Measurements from ENCODE around the gene TIMM17A.

TIMM17A gene

DNA sequence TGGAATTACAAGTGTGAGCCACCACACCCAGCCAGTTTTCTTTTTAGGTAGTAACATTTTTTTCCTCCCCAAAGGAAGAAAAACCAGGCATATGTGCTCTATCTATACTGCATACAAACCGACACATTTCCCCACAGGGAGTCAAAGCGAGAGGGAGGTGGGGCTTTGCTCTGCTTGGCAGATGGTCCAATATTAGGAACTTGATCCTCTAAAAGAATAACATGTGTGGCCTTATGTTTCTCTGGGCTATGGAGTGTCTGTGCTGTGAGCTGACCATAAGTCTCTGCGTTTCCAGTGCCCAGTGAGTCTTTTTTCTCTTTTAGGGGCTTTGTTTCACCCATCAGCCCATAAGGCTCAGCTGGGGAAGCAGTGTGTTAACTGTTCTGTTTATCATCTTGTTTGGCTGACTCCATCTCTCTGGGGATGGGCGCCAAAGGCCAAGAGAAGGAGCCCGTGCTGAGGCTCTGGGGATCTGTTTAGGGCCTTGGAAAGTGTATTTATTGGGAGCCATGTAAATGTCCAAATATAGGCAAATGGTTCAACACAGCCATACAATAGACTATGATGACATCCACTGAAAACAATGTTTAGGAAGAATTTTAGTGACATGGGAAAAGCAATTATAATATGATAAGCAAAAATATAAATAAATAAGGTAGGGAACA is 29.2 kb upstream of the TIMM17A start:
- ChIA-PET POLR2A (ENCODE audit: low non-redundant PET) (no interaction called here), CTCF (interaction anchor here (0.7 to 1.0 kb wide), 2 partner anchors 24 to 30 kb away, joined by 3 read pairs; no protein-coding TSS in a partner anchor)
- TF ChIP-seq, protein P1, sequence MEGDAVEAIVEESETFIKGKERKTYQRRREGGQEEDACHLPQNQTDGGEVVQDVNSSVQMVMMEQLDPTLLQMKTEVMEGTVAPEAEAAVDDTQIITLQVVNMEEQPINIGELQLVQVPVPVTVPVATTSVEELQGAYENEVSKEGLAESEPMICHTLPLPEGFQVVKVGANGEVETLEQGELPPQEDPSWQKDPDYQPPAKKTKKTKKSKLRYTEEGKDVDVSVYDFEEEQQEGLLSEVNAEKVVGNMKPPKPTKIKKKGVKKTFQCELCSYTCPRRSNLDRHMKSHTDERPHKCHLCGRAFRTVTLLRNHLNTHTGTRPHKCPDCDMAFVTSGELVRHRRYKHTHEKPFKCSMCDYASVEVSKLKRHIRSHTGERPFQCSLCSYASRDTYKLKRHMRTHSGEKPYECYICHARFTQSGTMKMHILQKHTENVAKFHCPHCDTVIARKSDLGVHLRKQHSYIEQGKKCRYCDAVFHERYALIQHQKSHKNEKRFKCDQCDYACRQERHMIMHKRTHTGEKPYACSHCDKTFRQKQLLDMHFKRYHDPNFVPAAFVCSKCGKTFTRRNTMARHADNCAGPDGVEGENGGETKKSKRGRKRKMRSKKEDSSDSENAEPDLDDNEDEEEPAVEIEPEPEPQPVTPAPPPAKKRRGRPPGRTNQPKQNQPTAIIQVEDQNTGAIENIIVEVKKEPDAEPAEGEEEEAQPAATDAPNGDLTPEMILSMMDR (conservative IDR thresholded peaks at IDR 0.05; ENCODE audit: low read depth): no peak
- no peak for DNase-seq (ENCODE audit: low spot score)
- no peak overlapping the region for H3K27ac ChIP-seq

DNA sequence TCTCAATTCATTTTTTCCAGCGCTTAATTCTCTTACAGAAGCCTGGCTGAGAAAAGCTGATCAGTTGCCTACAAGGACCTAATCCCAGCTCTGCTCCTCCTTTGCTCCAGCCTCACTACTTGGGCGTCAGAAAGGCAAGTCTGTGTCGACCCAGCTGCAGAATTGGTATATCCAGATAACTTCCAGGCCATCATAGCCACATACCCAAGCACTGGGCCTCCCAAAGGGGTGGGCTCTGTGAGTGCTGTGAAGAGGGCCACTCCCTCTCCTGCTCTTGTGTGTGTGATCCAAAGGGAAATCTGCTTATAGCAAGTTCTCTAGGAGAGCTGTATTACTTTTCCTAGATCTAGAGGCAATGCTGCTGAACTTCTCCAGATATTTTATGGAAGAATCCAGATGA is 27.0 kb upstream of the TIMM17A start:
- ChIA-PET POLR2A (ENCODE audit: low non-redundant PET) (interaction anchor here (0.6 kb wide), 1 partner anchor 60 kb away, joined by 3 read pairs; no protein-coding TSS in a partner anchor), CTCF (interaction anchor here (0.6 kb wide), 1 partner anchor 40 kb away, joined by 5 read pairs; no protein-coding TSS in a partner anchor)
- H3K27ac ChIP-seq: no peak overlapping the region
- TF ChIP-seq, protein P1 (conservative IDR thresholded peaks at IDR 0.05; ENCODE audit: low read depth): no peak
- DNase-seq (ENCODE audit: low spot score): no peak

DNA sequence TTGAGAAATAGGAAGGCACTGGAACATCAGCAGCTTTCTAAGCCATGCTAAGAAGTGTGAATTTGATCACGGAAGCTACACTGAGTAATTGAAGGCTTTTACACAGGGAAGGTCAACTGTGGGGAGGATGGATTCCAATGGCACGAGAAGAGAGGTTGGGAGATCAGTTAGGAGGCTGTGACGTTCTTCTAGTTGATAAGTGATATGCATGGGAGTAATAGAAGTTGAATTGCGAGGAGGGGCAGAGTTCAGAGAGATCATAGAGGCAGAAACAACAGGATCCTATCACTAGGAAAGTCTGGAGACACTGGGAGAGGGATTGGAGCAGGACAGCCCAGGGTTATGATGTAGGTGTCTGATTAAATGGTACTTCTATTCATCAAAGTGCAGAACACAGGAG is 25.2 kb upstream of the TIMM17A start:
- TF ChIP-seq, protein P1 (conservative IDR thresholded peaks at IDR 0.05; ENCODE audit: low read depth): no peak
- H3K27ac ChIP-seq: no peak overlapping the region
- no peak for DNase-seq (ENCODE audit: low spot score)
- CTCF ChIA-PET: no interaction called here
- POLR2A ChIA-PET (ENCODE audit: low non-redundant PET): no interaction called here

DNA sequence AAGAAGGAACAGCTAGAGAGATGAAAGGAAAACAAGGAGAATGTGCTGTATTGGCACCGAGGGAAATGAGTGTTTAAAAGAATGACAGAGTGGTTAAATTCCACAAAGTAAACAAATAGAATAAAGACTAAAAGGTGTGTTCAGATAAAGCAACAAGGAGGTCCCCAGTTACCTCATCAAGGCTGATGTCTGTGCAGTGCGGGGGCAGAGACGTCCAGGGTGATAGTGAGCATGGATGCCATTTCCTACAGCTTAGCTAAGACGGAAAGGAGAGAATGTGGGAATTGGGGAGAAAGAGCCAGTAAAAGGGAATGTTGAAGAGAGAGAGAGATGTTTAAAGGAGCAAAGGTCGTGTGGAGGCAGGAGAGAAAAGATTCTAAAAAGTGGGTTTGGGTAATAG is 24.5 kb upstream of the TIMM17A start:
- TF ChIP-seq, protein P1 (conservative IDR thresholded peaks at IDR 0.05; ENCODE audit: low read depth): no peak
- H3K27ac ChIP-seq: no peak overlapping the region
- ChIA-PET POLR2A (ENCODE audit: low non-redundant PET) (no interaction called here), CTCF (interaction anchor here (1.0 kb wide), 1 partner anchor 10 kb away, joined by 4 read pairs; no protein-coding TSS in a partner anchor)
- DNase-seq (ENCODE audit: low spot score): no peak

DNA sequence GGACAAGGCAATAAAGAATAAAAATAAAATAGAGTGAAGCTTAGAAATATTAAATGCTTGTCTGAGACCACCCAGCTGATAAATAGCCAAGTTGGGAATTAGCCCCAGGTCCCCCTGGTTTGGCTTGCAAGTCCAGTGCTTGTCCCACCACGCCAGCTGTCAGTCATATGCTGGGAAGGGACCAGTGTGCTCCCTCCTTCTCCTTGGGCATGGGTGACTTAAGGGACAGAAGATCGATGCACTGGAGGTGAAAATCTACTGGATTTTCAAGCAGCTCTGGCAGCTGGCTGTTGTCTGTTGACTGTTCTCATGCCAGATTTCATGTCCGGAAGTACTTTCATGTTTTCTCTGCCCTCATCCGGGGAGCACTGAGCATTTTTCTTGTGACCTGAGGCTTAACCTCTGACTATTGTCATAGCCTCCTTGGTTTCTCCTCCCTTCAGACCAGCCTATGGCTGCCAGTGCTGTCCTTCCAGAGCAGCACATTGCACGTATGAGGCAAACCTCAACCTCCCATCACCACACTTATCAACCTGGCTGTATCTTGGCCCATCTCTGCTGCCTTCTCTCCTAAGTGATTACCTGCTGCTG is 21.4 kb upstream of the TIMM17A start:
- TF ChIP-seq, protein P1 (conservative IDR thresholded peaks at IDR 0.05; ENCODE audit: low read depth): no peak
- ChIA-PET CTCF (interaction anchor here (0.6 kb wide), 1 partner anchor 39 kb away, joined by 3 read pairs; no protein-coding TSS in a partner anchor), POLR2A (ENCODE audit: low non-redundant PET) (no interaction called here)
- no peak for DNase-seq (ENCODE audit: low spot score)
- no peak overlapping the region for H3K27ac ChIP-seq

DNA sequence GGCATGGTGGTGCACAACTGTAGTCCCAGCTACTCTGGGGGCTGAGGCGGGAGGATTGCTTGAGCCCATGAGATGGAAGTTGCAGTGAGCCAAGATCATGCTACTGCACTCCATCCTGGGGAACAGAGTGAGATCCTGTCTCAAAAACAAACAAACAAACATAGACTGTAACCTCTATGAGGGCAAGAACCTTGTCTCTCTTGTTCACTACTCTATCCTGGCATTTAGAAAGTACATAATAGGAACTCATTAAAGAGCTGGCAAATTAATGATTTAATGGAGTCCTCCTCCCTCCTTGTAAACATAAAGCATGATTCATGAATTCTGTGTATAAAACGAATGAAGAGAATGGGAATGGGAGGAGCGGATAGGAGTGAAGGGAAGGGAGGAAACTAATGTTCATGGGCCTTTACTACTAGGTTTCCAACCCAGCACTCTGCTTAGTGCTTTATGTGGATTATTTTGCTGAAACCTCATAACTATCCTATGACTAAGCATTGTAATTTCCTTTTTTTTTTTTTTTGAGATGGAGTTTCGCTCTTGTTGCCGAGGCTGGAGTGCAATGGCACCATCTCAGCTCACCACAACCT is 17.6 kb upstream of the TIMM17A start:
- no peak overlapping the region for H3K27ac ChIP-seq
- TF ChIP-seq, protein P1 (conservative IDR thresholded peaks at IDR 0.05; ENCODE audit: low read depth): no peak
- POLR2A ChIA-PET (ENCODE audit: low non-redundant PET): no interaction called here
- CTCF ChIA-PET: interaction anchor here (0.6 kb wide), 1 partner anchor 637 kb away, joined by 3 read pairs; no protein-coding TSS in a partner anchor
- peak; percentile 74 for DNase-seq (ENCODE audit: low spot score)
